ENCODE data around the gene BCAT1.

- no peak for TF ChIP-seq CTCF (IDR thresholded peaks at IDR 0.05; ENCODE audit: control extremely low read depth in 1 of 3, insufficient read depth in 1 of 3, low read depth in 1 of 3, low read length in 3 of 3)
- no peak for TF ChIP-seq RFX5 (IDR thresholded peaks at IDR 0.05; ENCODE audit: borderline replicate concordance, low read depth, low read length)
- no peak for TF ChIP-seq CHD2 (IDR thresholded peaks at IDR 0.05; ENCODE audit: low read length)
- TF ChIP-seq POU5F1 (IDR thresholded peaks at IDR 0.05; ENCODE audit: low read depth, low read length), result no peak
- no peak for TF ChIP-seq EP300 (IDR thresholded peaks at IDR 0.05; ENCODE audit: borderline replicate concordance in 1 of 2, low read depth in 2 of 2, low read length in 2 of 2)
- TF ChIP-seq CEBPB (IDR thresholded peaks at IDR 0.05; ENCODE audit: low read depth, low read length), result no peak
These were observed 50.3 kb downstream of the BCAT1 start for GRCh38 chr12:24898606-24899005.

Data from H1 (cell line).